Keratinocyte (primary cell): ENCODE measurements around the gene MFAP3L.

Experiments
- CTCF ChIP-seq, 3 experiments: IDR thresholded peaks in 1 of 3; conservative IDR thresholded peaks in 1 of 3; optimal IDR thresholded peaks in 1 of 3; 2 replicates in 2 of 3; 3 replicates in 1 of 3; pipeline versions ENCODE3 to v1.5.1; 2011; ENCODE audit warnings: low read length in 3 of 3, mild to moderate bottlenecking in 3 of 3, moderate library complexity in 2 of 3, control low read depth in 1 of 3, inconsistent platforms in 1 of 3; ENCODE audit not compliant: insufficient read depth in 2 of 3; ENCODE audit errors: extremely low read depth in 1 of 3
- EZH2 ChIP-seq: IDR thresholded peaks from one replicate; pipeline ENCODE4 v1.6.1; 2012; ENCODE audit warnings: inconsistent platforms, mild to moderate bottlenecking, low read length, moderate library complexity

DNA sequence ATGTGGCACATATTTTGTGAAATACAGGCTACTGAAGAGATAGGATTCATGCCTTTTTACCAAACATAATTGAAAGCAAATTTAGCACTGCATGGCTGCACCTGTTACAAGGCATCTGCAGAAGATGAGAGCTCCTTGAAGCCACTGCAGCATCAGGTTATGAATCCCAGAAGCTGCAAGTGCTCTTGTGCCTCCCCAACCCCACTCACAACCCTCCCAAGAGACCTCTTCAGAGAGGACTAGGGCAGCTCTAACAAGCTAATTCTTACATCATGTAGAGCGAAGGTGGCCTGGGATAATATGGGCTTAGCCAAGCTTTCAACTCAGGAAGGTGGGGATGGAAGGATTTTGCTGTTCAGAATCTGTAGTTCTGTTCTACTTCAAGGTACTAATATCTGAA, 27.2 kb downstream of the MFAP3L start:
- no peak for TF ChIP-seq CTCF (optimal IDR thresholded peaks at IDR 0.05 in 1 of 3, IDR thresholded peaks at IDR 0.05 in 1 of 3, conservative IDR thresholded peaks at IDR 0.05 in 1 of 3; ENCODE audit: extremely low read depth in 1 of 3, insufficient read depth in 2 of 3, low read length in 3 of 3)
- no peak for TF ChIP-seq EZH2
